HG02798 (cell line): ENCODE results near the gene CFAP53.

Experiments
- ATAC-seq: cut with Tn5 transposase; IDR thresholded peaks from one replicate; pipeline ENCODE4 v1.9.1; 2021; ENCODE audit warnings: mild to moderate bottlenecking; ENCODE audit not compliant: unreplicated experiment, poor library complexity

The CFAP53 gene

DNA sequence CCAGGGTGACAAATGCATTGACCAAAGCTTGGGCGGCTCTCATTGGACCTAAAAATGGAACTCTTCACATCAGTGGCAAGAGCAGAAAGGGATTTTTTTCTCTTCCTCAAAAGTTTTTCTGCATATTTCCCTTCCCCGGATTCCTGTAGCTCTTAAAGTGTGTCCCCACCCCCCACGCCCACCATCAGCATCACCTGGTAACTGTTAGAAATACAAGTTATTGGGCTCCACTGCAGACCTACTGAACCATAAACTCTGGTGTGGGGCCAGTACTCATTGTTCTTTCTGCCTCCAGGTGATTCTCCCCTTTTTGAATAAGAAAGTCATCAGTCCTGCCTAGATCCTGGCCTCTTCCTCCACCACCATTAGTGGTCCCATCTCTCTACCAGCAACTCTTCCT, 70.0 kb downstream of the CFAP53 start:
- no peak for ATAC-seq

DNA sequence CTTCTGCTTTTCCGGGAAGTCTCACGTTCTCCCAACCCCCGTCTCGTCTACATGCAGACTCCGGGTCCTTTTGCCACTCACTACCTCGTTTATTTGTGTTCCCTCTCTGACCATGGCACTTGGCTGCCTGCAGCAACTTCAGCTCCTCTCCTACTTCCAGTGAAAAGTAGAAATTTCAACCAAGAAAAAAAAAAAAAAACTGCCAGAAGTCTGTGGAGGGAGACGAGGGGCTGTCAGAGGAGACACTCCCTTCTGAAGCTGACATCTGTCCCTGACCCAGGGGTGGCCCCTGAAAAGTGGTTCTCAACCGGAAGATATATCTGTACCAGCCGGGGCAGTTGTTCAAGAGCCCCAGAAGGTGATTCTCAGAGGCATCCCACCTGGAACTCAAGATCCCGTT, 70.6 kb downstream of the CFAP53 start:
- ATAC-seq, result no peak

DNA sequence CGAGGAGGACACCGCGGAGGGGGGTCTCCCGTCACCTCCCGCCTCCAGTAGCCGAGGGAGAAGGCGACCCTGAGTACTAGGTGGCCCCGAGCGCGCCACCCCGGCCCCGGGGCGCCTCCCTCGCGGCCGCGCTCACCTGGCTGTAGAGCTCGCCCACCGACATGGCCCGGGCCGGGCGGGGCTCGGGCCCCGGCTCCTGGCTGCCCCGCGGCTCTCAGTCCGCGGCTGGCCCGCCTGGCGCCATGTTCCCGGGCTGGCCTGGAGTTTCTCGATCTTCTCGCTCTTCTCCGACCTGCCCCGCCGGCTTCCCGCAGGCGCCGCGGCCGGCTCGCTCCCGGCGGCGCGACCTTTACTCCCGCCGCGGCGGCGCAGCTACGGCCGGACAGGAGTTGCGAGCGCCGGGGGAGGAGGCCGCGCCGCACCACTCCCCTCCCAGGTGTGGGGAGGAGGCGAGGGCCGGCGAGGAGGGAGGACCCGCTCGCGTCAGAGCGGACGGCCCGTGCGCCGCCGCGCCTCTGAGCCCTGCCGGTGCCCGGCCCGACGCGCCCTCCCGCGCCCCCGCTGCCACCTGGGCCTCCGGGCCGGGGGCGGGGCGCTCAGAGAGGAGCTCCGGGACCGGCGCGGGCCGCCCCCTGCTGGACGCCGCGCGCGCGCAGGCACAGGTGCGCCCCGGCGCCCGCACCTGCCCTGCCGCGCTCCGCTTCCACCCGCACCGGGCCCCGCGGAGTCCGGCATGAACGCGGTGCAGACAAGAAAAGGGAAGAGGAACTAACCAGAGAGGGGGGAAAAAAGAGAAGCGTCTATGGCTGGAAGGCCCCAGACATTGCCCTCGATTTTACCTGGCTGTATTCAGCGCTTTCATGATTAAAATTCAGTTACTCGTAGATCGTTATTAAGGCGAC, 71.4 kb downstream of the CFAP53 start, which contains the start of gene MYO5B:
MYO5B (minus strand) TSS at position 517 of the 902 bp plus-strand sequence; CDS start at position 163, 354 bp downstream.
- ATAC-seq, result peak; percentile 77

DNA sequence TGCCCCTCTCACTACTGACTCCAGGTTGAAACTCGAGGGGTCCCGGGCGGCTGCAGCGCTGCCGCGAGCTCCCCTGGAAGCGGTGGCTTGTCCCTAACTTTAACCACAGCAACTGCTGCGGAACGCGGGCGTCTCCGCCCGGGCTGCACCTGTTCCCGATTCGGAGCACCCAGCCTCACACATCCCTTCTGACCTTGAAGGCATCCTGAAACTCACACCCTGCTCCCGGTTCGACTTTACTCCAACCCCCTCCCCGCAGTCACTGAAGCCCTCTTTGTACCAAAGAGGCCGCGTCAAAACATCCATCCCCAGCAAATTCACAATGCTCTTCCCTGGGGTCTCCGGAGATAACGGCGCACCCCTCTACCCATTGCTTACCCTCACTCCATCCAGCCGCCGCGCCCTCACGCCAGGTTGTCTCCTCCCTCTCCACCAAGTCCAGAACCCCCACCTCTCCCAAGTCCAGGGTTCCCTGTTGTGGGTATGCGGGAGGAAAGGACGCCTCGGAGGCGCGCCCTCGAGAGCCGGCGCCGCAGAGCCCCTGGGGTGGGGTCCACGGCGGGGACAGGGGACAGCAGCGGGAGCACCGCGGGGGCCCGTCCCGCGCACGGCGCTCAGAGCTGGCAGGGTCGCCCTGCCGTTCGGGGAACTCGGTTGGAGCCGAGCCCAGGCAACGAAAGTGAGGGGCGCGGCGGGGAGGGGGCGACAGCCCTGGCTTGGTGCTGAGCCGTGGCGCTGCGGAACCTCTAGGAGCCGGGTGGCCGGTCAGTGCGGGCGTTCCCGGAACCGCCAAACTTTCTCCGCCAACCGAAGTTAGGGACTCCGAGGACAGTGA, 72.3 kb downstream of the CFAP53 start:
- no peak for ATAC-seq

DNA sequence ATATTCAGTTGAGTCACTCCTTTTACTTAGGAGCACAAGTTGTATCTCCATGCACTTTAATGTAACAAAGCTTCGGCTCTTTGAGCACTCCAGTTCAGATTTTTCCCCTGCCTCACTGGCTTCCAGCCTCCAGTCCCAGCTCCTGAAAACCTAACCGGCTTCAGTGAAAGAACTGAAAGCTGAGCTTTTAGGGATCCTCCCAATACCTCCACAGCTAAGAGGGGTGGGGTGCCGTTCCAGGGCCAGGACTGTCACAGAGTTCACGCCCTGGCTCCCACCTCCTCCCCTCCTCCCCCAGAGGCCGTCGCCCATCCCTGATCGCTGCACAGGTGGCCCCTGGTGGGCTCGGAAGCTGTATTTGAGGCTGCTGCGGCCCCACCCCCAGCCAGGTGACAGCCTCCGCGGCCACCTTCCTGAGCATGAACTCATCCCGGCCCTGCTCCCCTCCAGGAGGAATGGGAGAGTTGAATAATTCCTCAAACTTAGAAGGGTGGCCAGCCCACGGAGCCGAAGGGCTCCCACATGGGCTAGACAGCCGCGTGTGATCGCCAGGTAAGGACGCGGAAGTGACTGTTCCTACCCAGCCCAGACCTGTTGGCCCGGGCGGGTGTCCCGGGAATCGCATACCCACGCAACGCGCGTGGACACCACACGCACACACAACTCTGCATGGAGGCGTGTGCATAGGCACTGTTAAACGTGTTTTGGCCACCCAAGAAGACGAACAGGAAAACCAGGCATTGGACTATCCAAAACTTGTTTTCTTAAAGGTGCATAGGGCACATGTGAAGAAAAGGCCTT, 73.1 kb downstream of the CFAP53 start:
- ATAC-seq, result no peak

DNA sequence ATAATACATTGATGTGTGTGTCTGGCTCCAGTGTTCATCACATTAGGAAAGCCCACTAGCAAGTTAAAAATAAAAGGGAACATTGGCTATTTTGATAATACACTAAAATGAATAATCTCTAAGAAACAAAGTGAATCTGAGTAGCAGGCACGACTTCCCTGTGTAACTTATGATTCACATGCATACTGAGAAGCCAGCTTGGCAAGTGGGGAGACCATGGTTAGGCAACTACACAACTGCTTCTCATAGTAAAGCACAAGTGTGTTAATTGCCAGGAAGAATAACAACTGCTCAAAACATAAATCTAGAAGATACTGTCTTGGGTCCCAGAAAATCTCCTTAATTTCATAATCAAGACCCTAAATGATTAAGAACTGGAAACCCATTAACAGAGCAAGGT, 75.4 kb downstream of the CFAP53 start:
- ATAC-seq, result no peak

DNA sequence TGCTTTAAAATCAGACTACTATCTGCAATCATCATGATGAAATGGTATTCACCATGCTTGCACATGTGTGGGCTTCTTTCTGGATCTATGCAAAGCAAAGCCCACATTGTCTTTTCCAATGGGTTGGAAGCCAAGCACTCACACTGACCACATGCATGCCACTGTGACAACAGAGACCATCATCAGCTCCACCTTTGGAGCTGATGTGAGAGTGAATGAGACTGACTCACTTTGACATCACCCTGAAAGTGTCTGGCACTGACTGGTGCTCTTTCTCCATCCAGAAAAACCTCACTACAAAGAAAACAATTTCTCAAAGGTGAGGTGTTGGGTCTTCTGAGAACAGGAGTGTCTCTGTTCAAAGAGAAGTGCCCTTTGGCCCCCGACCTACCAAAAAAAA, 76.1 kb downstream of the CFAP53 start:
- no peak for ATAC-seq

DNA sequence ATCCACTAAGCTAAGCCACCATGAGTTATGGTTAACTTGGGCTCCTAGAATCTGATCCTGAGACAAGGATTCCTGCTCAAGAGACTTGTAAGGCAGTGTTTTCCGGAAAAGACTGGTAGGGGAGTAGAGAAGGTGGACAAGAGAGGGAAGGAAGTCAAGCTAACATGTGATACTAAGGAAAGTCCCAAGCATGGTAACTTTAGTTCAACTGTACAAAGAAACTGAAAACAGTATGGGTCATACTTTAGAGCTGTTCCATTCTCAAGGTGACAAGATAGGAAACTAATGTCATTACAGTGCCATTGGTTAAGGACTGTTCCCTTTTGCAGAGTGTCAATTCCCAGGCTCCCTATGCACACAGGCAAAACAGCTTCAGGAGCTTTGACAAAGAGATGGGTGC, 77.1 kb downstream of the CFAP53 start:
- ATAC-seq, result no peak

DNA sequence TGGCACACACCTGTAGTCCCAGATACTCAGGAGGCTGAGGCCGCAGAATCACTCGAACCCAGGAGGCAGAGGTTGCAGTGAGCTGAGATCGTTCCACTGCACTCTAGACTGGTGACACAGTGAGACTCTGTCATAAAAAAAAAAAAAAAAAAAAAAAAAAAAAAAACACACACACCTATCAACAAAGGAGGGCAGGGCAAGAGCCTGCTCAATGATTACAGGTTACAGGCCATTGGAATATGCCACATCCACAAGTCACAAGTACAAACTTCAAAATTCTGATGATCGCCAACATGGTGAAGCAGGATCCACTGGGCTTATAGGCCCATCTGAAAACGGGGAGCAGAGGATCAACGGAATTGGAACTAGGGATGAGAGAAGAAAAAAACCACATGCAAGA, 77.6 kb downstream of the CFAP53 start:
- ATAC-seq, result no peak

DNA sequence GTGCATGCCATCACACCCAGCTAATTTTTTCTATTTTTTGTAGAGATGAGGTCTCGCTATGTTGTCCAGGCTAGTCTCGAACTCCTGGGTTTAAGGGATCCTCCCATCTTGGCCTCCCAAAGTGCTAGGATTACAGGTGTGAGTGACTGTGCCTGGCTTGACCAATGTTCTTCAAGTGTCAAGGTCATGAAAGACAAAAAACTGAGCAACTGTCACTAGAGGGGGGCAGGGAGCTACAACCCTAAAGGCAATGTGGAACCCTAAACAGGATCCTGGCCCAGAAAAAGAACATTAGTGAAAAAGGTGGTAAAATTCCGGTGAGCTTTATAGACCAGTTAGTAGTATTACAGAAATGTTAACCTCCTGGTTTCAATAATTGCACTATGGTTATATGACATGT, 78.6 kb downstream of the CFAP53 start:
- ATAC-seq, result no peak

DNA sequence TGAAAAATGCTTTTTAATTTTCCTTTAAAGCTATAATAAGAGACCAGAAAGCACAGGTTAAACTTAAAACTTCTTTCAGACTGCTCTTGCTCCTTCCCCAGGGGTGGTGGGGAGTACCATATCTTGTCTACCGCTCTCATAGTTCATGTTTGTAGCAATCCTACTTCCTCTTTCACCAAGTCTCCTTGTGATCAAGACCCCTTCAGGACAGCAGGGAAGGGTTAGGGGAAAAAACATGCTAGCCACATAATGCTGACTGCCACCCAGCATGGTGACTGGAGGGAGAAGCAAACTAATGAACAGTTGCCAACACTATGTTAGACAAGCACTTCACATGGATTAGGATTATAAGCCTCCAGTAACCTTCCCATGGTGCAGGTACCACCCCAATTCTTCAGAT, 79.9 kb downstream of the CFAP53 start:
- no peak for ATAC-seq

DNA sequence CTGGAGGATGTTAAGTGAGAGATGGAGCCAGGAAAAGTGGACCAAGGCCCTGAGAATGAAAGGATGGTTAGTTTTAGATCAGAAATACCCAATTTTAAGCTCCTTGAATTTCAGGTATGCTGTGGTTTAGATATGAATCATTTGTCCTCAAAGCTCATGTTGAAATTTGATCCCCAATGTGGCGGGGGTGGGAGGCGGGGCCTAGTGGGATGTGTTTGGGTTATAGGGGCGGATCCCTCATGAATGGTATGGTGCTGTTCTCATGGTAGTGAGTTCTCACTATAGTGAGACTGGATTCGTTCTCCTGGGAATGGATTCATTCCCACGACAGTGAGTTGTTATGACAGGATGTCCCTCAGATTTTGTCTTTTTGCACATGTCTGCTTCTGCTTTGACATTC, 82.7 kb downstream of the CFAP53 start:
- no peak for ATAC-seq

DNA sequence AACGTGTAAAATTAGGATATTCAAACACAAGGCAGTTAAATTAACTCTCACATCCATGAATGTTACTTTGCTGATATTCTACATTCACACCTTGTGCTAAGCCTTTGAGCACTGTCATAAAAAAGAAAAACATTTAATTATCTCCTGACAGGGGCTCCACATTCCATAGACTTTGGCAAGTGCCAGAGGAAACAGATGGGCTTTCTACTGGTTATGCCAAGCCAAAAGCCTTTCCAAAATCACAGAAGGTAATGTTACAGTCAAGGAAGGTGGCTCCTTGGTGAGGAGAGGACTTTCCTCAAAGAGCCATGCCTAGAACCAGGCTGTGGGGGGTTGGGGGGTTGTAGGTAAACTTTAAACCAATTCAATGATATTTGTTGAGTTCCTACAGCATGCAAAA, 83.8 kb downstream of the CFAP53 start:
- ATAC-seq, result no peak

DNA sequence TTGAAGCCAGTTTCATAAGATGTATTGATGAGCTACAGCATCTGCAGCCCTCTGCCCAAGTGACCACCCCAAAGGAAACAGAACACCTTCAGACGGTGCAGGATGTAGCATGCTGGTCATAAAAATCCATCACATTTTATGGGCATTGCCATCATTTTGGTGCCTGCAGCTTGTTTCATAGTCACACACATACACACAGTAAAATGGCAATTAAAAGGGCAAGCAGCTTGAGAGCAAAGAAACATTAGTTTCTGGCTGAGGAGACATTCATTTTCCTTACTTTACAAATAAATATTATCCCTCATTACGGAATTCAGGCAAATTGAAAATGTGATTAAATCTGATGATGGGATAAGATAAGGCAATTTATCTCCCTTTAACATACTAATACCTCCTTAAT, 84.7 kb downstream of the CFAP53 start:
- ATAC-seq, result no peak

DNA sequence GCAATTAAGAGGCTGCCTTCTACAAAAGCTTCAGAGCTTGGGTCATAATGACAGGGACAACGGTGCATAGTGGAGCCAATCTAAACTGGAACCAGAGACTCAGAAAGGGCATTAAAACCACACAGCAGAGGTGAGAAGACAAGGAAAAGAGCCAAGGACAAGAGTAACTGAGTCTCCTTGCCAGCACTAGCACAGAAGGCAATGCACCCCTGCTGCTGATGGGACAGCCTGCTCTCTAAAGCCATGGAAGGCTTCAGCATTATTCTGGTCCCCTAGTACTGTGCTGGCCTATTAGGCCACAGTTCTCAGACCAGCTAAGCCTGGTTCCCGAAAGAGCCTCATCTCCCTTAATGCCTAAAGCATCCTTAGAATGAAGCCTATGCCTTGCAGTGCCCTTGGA, 86.8 kb downstream of the CFAP53 start:
- no peak for ATAC-seq

DNA sequence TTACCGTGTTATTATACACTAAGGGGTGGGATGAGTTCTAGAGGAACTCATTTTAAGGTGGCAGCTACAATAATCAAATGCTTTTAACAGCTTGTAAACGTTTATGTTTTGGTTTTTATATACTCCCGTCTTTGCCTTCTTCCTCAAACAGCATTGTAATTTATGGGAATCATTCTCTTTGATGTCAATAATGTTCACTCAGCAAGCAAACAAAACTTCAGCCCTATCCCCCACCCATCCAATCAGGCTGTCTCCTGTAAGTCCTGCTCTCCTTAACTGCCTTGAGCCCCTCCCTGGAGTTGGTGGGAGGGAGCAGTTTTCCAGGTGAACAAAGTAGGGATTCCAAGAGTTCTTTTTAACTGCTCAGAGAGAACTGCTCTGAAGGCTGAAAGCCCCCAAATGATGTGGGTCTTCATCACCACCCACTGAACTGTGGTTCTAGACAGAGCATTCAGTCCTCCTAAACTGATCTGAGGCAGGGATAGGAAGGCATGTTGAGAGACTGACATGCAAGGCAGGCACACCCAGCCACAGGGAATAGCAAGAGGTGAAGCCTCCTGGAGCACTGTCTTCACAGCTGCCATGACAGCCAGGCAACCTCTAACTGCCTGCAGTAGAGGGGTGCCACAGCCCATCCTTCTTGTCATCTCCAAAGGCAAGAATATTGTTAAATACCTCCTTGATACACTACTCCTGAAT, 88.9 kb downstream of the CFAP53 start:
- no peak for ATAC-seq
